Tibial artery (tissue), 4 donors: Measurements from ENCODE around the gene AACS.

Source experiments
- DNase-seq, 2 donors: peaks; one replicate each; pipeline ENCODE4 v3.0.0-alpha.2; 2019
- H3K27ac ChIP-seq, 2 donors: fragments of 200-600 bp; sonication (generic) in 1 of 2; 1 replicate in 1 of 2; 2 replicates in 1 of 2; pipeline ENCODE4 v1.5.1; 2018 to 2019; ENCODE audit warnings: mild to moderate bottlenecking in 1 of 2
- H3K27me3 ChIP-seq, 2 donors: fragments of 200-600 bp; sonication (generic) in 1 of 2; one replicate each; pipeline versions ENCODE4 v1.5.1 to v1.6.0; 2016 to 2019
- H3K36me3 ChIP-seq, 3 donors: fragments of 200-600 bp; sonication (generic) in 2 of 3; one replicate each; pipeline ENCODE4 v1.5.1; 2016 to 2019; ENCODE audit warnings: mild to moderate bottlenecking in 2 of 3
- H3K4me1 ChIP-seq, 4 donors: fragments of 200-600 bp; sonication (generic) in 2 of 4; 1 replicate in 3 of 4; 2 replicates in 1 of 4; pipeline ENCODE4 v1.5.1; 2016 to 2019
- H3K4me3 ChIP-seq, 2 donors: fragments of 200-600 bp; sonication (generic) in 1 of 2; 1 replicate in 1 of 2; 2 replicates in 1 of 2; pipeline ENCODE4 v1.5.1; 2018 to 2019; ENCODE audit warnings: mild to moderate bottlenecking in 2 of 2
- H3K9me3 ChIP-seq, 3 donors: fragments of 200-600 bp; sonication (generic) in 1 of 3; one replicate each; pipeline ENCODE4 v1.5.1; 2016 to 2019
- intact Hi-C: fragments of 100-400 bp; cut with DNase I; formaldehyde crosslinking; loops from one replicate; pipeline ENCODE4 v1.15.0; 2023; ENCODE audit warnings: low total_unique reads
- TF ChIP-seq, protein P1 (sequence below), 2 experiments: fragments of 200-600 bp in 1 of 2; fragments of 450-650 bp in 1 of 2; IDR thresholded peaks; one replicate each; pipeline ENCODE4 v1.5.1; 2017 to 2019; ENCODE audit warnings: antibody characterized with exemption in 2 of 2, mild to moderate bottlenecking in 1 of 2, moderate library complexity in 1 of 2

The AACS gene

GRCh38 chr12:125050446-125050845 lies 14.8 kb upstream of the AACS start:
- Histone ChIP-seq H3K9me3 (no peaks in the 10 kb centered on the region), H3K36me3 (no peaks in the 10 kb centered on the region), H3K27ac (no peak overlapping the region), H3K27me3 (no peaks in the 10 kb centered on the region), H3K4me1 (peaks cover 0 to 13% (median 6%) of the 10 kb centered on the region in 4 donors), H3K4me3 (no peak overlapping the region)
- TF ChIP-seq, protein P1, sequence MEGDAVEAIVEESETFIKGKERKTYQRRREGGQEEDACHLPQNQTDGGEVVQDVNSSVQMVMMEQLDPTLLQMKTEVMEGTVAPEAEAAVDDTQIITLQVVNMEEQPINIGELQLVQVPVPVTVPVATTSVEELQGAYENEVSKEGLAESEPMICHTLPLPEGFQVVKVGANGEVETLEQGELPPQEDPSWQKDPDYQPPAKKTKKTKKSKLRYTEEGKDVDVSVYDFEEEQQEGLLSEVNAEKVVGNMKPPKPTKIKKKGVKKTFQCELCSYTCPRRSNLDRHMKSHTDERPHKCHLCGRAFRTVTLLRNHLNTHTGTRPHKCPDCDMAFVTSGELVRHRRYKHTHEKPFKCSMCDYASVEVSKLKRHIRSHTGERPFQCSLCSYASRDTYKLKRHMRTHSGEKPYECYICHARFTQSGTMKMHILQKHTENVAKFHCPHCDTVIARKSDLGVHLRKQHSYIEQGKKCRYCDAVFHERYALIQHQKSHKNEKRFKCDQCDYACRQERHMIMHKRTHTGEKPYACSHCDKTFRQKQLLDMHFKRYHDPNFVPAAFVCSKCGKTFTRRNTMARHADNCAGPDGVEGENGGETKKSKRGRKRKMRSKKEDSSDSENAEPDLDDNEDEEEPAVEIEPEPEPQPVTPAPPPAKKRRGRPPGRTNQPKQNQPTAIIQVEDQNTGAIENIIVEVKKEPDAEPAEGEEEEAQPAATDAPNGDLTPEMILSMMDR (IDR thresholded peaks at IDR 0.05), result no peak
- intact Hi-C loops, result no loop called here
- no peak for DNase-seq

- no peaks in the 10 kb centered on the region for H3K27me3 ChIP-seq
- no peak for DNase-seq
- H3K4me1 ChIP-seq, result peaks cover 0 to 13% (median 6%) of the 10 kb centered on the region in 4 donors
- no peaks in the 10 kb centered on the region for H3K36me3 ChIP-seq
- no peak overlapping the region for H3K27ac ChIP-seq
- H3K4me3 ChIP-seq, result no peak overlapping the region
- intact Hi-C loops, result no loop called here
- no peaks in the 10 kb centered on the region for H3K9me3 ChIP-seq
- TF ChIP-seq, protein P1 (IDR thresholded peaks at IDR 0.05), result no peak
Observed at GRCh38 chr12:125050868-125051267, 14.4 kb upstream of the AACS start.

DNA sequence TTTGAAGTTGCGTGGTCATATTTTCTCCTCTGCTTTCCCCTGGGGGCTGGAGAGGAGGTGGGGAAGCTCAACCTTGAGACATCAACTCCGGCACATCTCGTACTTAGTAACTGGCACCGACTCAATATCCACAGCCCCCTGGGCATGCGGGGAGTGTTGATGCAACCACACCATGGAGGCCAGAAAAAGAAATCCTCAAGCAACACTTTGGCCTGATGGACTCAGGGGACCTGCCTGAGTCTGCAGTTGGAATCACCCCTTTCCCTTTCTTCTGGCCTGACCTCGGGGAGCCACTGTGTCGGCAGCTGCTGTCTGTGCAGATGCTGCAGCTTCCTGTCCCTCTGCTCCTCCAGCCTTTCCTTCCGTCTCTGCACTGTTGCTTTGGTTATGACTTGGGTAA lies 11.4 kb upstream of the AACS start:
- Histone ChIP-seq H3K36me3 (no peaks in the 10 kb centered on the region), H3K27me3 (peaks cover 0 to 15% of the 10 kb centered on the region in 2 donors), H3K27ac (no peak overlapping the region), H3K9me3 (no peaks in the 10 kb centered on the region), H3K4me3 (no peak overlapping the region), H3K4me1 (peaks cover 0 to 13% (median 6%) of the 10 kb centered on the region in 4 donors)
- TF ChIP-seq, protein P1 (IDR thresholded peaks at IDR 0.05), result no peak
- intact Hi-C loops, result no loop called here
- no peak for DNase-seq

- intact Hi-C loops, result no loop called here
- no peaks in the 10 kb centered on the region for H3K4me1 ChIP-seq
- TF ChIP-seq, protein P1 (IDR thresholded peaks at IDR 0.05), result no peak
- no peaks in the 10 kb centered on the region for H3K9me3 ChIP-seq
- DNase-seq, result no peak
- H3K4me3 ChIP-seq, result no peak overlapping the region
- H3K27me3 ChIP-seq, result peaks cover 0 to 15% of the 10 kb centered on the region in 2 donors
- no peaks in the 10 kb centered on the region for H3K36me3 ChIP-seq
- H3K27ac ChIP-seq, result no peak overlapping the region
Observed at GRCh38 chr12:125055591-125055990, 9.6 kb upstream of the AACS start.

- TF ChIP-seq, protein P1 (IDR thresholded peaks at IDR 0.05), result no peak
- intact Hi-C loops, result no loop called here
- H3K4me1 ChIP-seq, result no peaks in the 10 kb centered on the region
- peaks cover 0 to 15% of the 10 kb centered on the region in 2 donors for H3K27me3 ChIP-seq
- no peak overlapping the region for H3K4me3 ChIP-seq
- no peak for DNase-seq
- H3K9me3 ChIP-seq, result no peaks in the 10 kb centered on the region
- no peaks in the 10 kb centered on the region for H3K36me3 ChIP-seq
- H3K27ac ChIP-seq, result no peak overlapping the region
Observed at GRCh38 chr12:125056306-125056705, 8.9 kb upstream of the AACS start.

DNA sequence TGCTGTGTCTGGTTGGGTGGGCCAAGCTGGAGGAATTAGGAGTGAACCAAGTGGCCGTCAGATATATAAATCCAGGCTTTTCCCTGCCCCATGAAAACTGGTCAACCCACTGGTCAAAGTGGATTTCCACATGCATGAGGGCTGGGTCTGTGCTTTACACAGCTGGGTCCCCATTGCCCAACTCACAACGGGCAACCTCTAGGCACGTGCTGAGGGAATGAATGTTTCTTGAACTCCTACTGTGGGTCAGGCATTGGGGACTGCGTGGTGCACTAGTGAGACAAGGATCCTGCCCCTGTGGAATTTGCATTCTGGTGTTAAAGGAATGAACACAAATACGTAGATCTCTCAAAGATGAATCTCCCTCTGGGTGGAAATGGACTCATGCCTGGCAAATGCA lies 7.5 kb upstream of the AACS start:
- Histone ChIP-seq H3K27me3 (peaks cover 0 to 15% of the 10 kb centered on the region in 2 donors), H3K4me1 (no peaks in the 10 kb centered on the region), H3K9me3 (no peaks in the 10 kb centered on the region), H3K27ac (no peak overlapping the region), H3K36me3 (no peaks in the 10 kb centered on the region), H3K4me3 (no peak overlapping the region)
- TF ChIP-seq, protein P1 (IDR thresholded peaks at IDR 0.05), result no peak
- intact Hi-C loops, result no loop called here
- no peak for DNase-seq
